ENCODE measurements around the gene DDIT3. TPM values are rescaled to one million over a fixed set of nuclear protein-coding genes. Genes with fewer than 3 reads are reported as not detected.

DDIT3 gene
- total and polyA plus RNA-seq, 2 of the 4 experiments (the other 2 are of a cell fraction): 19.4 to 54.4 TPM

- dilution Hi-C loops (cut with HindIII; ENCODE audit: low sequenced_read_pairs, unreplicated experiment): no loop called here
- intact Hi-C loops (cut with micrococcal nuclease): no loop called here
- CTCF ChIA-PET: no interaction called here
- Histone ChIP-seq H3K4me3 (ENCODE audit: insufficient read depth, low read depth, low read length) (no peak overlapping the region), H4K20me1 (ENCODE audit: insufficient read depth, low read length) (peaks cover 2% of the 10 kb centered on the region; the same call in 1 of the 2 replicates), H3K18ac (ENCODE audit: low read depth, low read length) (no peak overlapping the region), H3K9me3 (ENCODE audit: control insufficient read depth, insufficient read depth, low read length) (no peaks in the 10 kb centered on the region), H3K27ac (ENCODE audit: insufficient read depth, low read length) (no peak overlapping the region), H4K91ac (ENCODE audit: insufficient read depth, low read depth, low read length) (no peak overlapping the region), H3K36me3 (ENCODE audit: control insufficient read depth, insufficient read depth, low read length) (peaks cover 69% of the 10 kb centered on the region), H3K4me2 (ENCODE audit: low read depth, low read length) (no peak overlapping the region), H3K14ac (replicated peaks; ENCODE audit: low read depth, low read length) (no peak overlapping the region), H2BK120ac (ENCODE audit: low read depth, low read length) (no peak overlapping the region), H3K4me1 (ENCODE audit: control insufficient read depth, insufficient read depth, low read length) (no peaks in the 10 kb centered on the region), H2AFZ (replicated peaks; ENCODE audit: low read length, poor library complexity) (no peak overlapping the region), H2BK15ac (ENCODE audit: low read depth, low read length) (no peak overlapping the region), H2AK9ac (replicated peaks; ENCODE audit: low read depth, low read length, poor library complexity) (no peak overlapping the region), H3K9ac (ENCODE audit: low read depth, low read length) (no peak overlapping the region), H3K9me1 (ENCODE audit: insufficient read depth, low read length) (peaks cover 8% of the 10 kb centered on the region; the same call in 1 of the 2 replicates), H3K79me1 (ENCODE audit: low read depth in 1 of 2, low read length in 2 of 2) (peaks cover 28 to 53% of the 10 kb centered on the region in 2 experiments), H3K4ac (ENCODE audit: low read depth, low read length) (no peak overlapping the region), H4K8ac (ENCODE audit: low read depth in 2 of 2, low read length in 2 of 2) (no peak overlapping the region), H2AK5ac (ENCODE audit: low read depth, low read length) (no peak overlapping the region), H3K56ac (ENCODE audit: extremely low read depth, insufficient read depth, low read length) (no peak overlapping the region), H3K23ac (ENCODE audit: low read depth, low read length) (no peak overlapping the region), H4K5ac (ENCODE audit: low read depth, low read length) (no peak overlapping the region), H2BK20ac (ENCODE audit: low read depth, low read length) (no peak overlapping the region), H3K27me3 (ENCODE audit: control insufficient read depth, insufficient read depth, low read length) (no peaks in the 10 kb centered on the region), H2BK5ac (ENCODE audit: low read depth, low read length, poor library complexity, severe bottlenecking) (no peak overlapping the region)
- no CpG with 5 or more reads among the region's 3 CpGs for whole genome bisulfite sequencing, 2 experiments (ENCODE audit: extremely low coverage in 2 of 2, insufficient read length in 1 of 2)
- DNase-seq (no peak), ATAC-seq (ENCODE audit: low read depth) (no peak)
- POLR2A ChIA-PET (ENCODE audit: unreplicated experiment): no interaction called here
- in situ Hi-C loops (cut with MboI; ENCODE audit: low sequenced_read_pairs): no loop called here
- TF ChIP-seq USF2 (IDR thresholded peaks at IDR 0.05; ENCODE audit: low read depth, low read length) (no peak), SMC3 (IDR thresholded peaks at IDR 0.05; ENCODE audit: low read depth, low read length) (no peak), RAD21 (IDR thresholded peaks at IDR 0.05; ENCODE audit: low read length) (no peak), MXI1 (IDR thresholded peaks at IDR 0.05; ENCODE audit: borderline replicate concordance, low read depth, low read length) (no peak), BHLHE40 (IDR thresholded peaks at IDR 0.05; ENCODE audit: low read depth, low read length) (no peak), MAFK (IDR thresholded peaks at IDR 0.05; ENCODE audit: low read depth, low read length) (no peak), RFX5 (IDR thresholded peaks at IDR 0.05; ENCODE audit: low read depth, low read length) (no peak), RCOR1 (IDR thresholded peaks at IDR 0.05; ENCODE audit: insufficient replicate concordance, low read length) (no peak), CTCF (conservative IDR thresholded peaks at IDR 0.05; ENCODE audit: low read depth, low read length) (no peak), CEBPB (IDR thresholded peaks at IDR 0.05; ENCODE audit: low read depth, low read length) (no peak), FOS (IDR thresholded peaks at IDR 0.05; ENCODE audit: low read depth, low read length) (no peak), POLR2A (IDR thresholded peaks at IDR 0.05; ENCODE audit: low read depth, low read length) (no peak), CHD1 (IDR thresholded peaks at IDR 0.05; ENCODE audit: low read depth, low read length) (no peak), NFE2L2 (IDR thresholded peaks at IDR 0.05; ENCODE audit: low read depth, low read length) (no peak), ELK1 (IDR thresholded peaks at IDR 0.05; ENCODE audit: borderline replicate concordance, low read depth, low read length) (no peak), MAZ (IDR thresholded peaks at IDR 0.05; ENCODE audit: borderline replicate concordance, low read depth, low read length) (no peak)
- no TSS peak for BruUV-seq (replicated peaks)
Observed at GRCh38 chr12:57534991-57535543, 14.8 kb upstream of the DDIT3 start.

Data from IMR-90 (cell line).